HCT116 (cell line): ENCODE results near the gene ADGRV1. TPM values are rescaled to one million over a fixed set of nuclear protein-coding genes. Genes with fewer than 3 reads are reported as not detected.

Experiments used
- ATAC-seq: fragments of 200-7000 bp; cut with Tn5 transposase; 2 replicates; pipeline ENCODE4 v1.9.1; 2020; ENCODE audit warnings: mild to moderate bottlenecking, moderate library complexity
- BruUV-seq: library from RNA; stranded (reverse); fragments of 400-500 nt; replicated peaks from 2 replicates; lab custom pipeline; 2021; lab: Mats Ljungman, UMichigan
- CTCF ChIA-PET: fragments of 300-600 bp; sonication (Branson Sonifier 250); formaldehyde crosslinking; loops from one replicate; lab custom pipeline; 2021; ENCODE audit warnings: antibody characterized with exemption; lab: Charles Lee
- POLR2A ChIA-PET: fragments of 300-600, 350-600 bp; sonication (Branson Sonifier 250); formaldehyde crosslinking; loops from one replicate; lab custom pipeline; 2021; ENCODE audit warnings: antibody characterized with exemption; lab: Charles Lee
- RAD21 ChIA-PET, 2 experiments: fragments of 300-600 bp; sonication (Branson Sonifier 250); formaldehyde crosslinking; loops; one replicate each; lab custom pipeline; 2023; ENCODE audit warnings: low total read pairs in 2 of 2; ENCODE audit not compliant: uncharacterized antibody in 2 of 2, unreplicated experiment in 2 of 2, low non-redundant PET in 1 of 2; lab: Charles Lee
- DNase-seq: peaks from one replicate; pipeline ENCODE4 v3.0.0-alpha.2; 2010; ENCODE audit warnings: low read depth, low spot score
- H2AFZ ChIP-seq: fragments of 200-600 bp; shearing (Covaris generic), sonication (generic); 2 replicates; pipeline ENCODE4 v1.6.1; 2017; ENCODE audit warnings: low read depth, mixed run types, mixed read lengths, antibody characterized with exemption, low read length; ENCODE audit not compliant: poor library complexity, severe bottlenecking
- H3K27ac ChIP-seq: 2 replicates; pipeline ENCODE4 v1.5.1; 2012; ENCODE audit warnings: low read depth, low read length
- H3K27me3 ChIP-seq: fragments of 200-600 bp; sonication (generic); 2 replicates; pipeline ENCODE4 v1.6.1; 2016; ENCODE audit warnings: mixed run types, low read length, mixed read lengths; ENCODE audit not compliant: insufficient read depth
- H3K36me3 ChIP-seq, 2 experiments: fragments of 200-500 bp in 1 of 2; fragments of 200-600 bp in 1 of 2; sonication (Bioruptor generic) in 1 of 2; sonication (generic) in 1 of 2; 2 replicates each; pipeline versions ENCODE4 v1.5.1 to v1.6.1; 2014 to 2016; ENCODE audit warnings: low read length in 2 of 2, inconsistent platforms in 1 of 2, mixed read lengths in 1 of 2, mixed run types in 1 of 2; ENCODE audit not compliant: insufficient read depth in 2 of 2, control insufficient read depth in 1 of 2
- H3K4me1 ChIP-seq, 2 experiments: fragments of 200-600 bp in 1 of 2; sonication (generic) in 1 of 2; 2 replicates each; pipeline versions ENCODE4 v1.5.1 to v1.6.1; 2012 to 2017; ENCODE audit warnings: low read length in 2 of 2, inconsistent platforms in 1 of 2, mild to moderate bottlenecking in 1 of 2, mixed read lengths in 1 of 2, mixed run types in 1 of 2, moderate library complexity in 1 of 2; ENCODE audit not compliant: insufficient read depth in 2 of 2, control insufficient read depth in 1 of 2
- H3K4me2 ChIP-seq: fragments of 200-600 bp; sonication (generic); 2 replicates; pipeline ENCODE4 v1.6.1; 2017; ENCODE audit warnings: mixed run types, low read length, mixed read lengths
- H3K4me3 ChIP-seq, 2 experiments: fragments of 200-600 bp in 1 of 2; sonication (generic) in 1 of 2; replicated peaks in 1 of 2; 2 replicates each; pipeline ENCODE4 v1.5.1; 2011 to 2016; ENCODE audit warnings: low read length in 2 of 2, control low read depth in 1 of 2, low read depth in 1 of 2, mild to moderate bottlenecking in 1 of 2, mixed read lengths in 1 of 2, mixed run types in 1 of 2
- H3K79me2 ChIP-seq: fragments of 200-600 bp; sonication (generic); 2 replicates; pipeline ENCODE4 v1.6.1; 2017; ENCODE audit warnings: mild to moderate bottlenecking, mixed run types, low read length, moderate library complexity, mixed read lengths; ENCODE audit not compliant: insufficient read depth
- H3K9ac ChIP-seq: fragments of 200-600 bp; sonication (generic); 2 replicates; pipeline ENCODE4 v1.6.1; 2016; ENCODE audit warnings: low read length, mixed read lengths
- H3K9me2 ChIP-seq: fragments of 200-600 bp; sonication (generic), shearing (Covaris generic); 2 replicates; pipeline ENCODE4 v1.6.1; 2017; ENCODE audit warnings: mixed run types, mild to moderate bottlenecking, moderate library complexity; ENCODE audit not compliant: insufficient read depth
- H3K9me3 ChIP-seq, 2 experiments: fragments of 200-500 bp in 1 of 2; fragments of 200-600 bp in 1 of 2; sonication (Bioruptor generic) in 1 of 2; sonication (generic) in 1 of 2; 2 replicates each; pipeline ENCODE4 v1.6.1; 2014 to 2017; ENCODE audit warnings: low read length in 2 of 2, mixed read lengths in 2 of 2, inconsistent platforms in 1 of 2, low read depth in 1 of 2, mild to moderate bottlenecking in 1 of 2, mixed run types in 1 of 2, moderate library complexity in 1 of 2; ENCODE audit not compliant: control insufficient read depth in 1 of 2, insufficient read depth in 1 of 2
- H4K20me1 ChIP-seq: fragments of 200-600 bp; sonication (generic), shearing (Covaris generic); 2 replicates; pipeline ENCODE4 v1.6.1; 2017; ENCODE audit warnings: mixed run types, mild to moderate bottlenecking, moderate library complexity; ENCODE audit not compliant: insufficient read depth
- ATF3 ChIP-seq: IDR thresholded peaks from 2 replicates; pipeline ENCODE4 v1.6.1; 2012
- CBX3 ChIP-seq: IDR thresholded peaks from 2 replicates; pipeline ENCODE4 v1.6.1; 2012; ENCODE audit warnings: low read depth
- CEBPB ChIP-seq: IDR thresholded peaks from 2 replicates; pipeline ENCODE4 v1.6.1; 2012; ENCODE audit warnings: low read depth
- EGR1 ChIP-seq: IDR thresholded peaks from 2 replicates; pipeline ENCODE4 v1.6.1; 2012; ENCODE audit warnings: low read depth
- FOSL1 ChIP-seq: IDR thresholded peaks from 2 replicates; pipeline ENCODE4 v1.6.1; 2012; ENCODE audit warnings: low read depth
- JUND ChIP-seq: IDR thresholded peaks from 2 replicates; pipeline ENCODE4 v1.6.1; 2012
- MAX ChIP-seq: IDR thresholded peaks from 2 replicates; pipeline ENCODE4 v1.6.1; 2012
- POLR2A ChIP-seq: IDR thresholded peaks from 2 replicates; pipeline ENCODE4 v1.7.0; 2011; ENCODE audit warnings: borderline replicate concordance; ENCODE audit not compliant: insufficient read depth, insufficient read length; ENCODE audit errors: extremely low read depth
- POLR2AphosphoS5 ChIP-seq: IDR thresholded peaks from 2 replicates; pipeline ENCODE4 v1.6.1; 2011; ENCODE audit warnings: mild to moderate bottlenecking, low read depth, low read length, moderate library complexity
- SIN3A ChIP-seq: IDR thresholded peaks from 2 replicates; pipeline ENCODE4 v1.6.1; 2012; ENCODE audit warnings: low read depth
- SP1 ChIP-seq: IDR thresholded peaks from 2 replicates; pipeline ENCODE4 v1.6.1; 2012; ENCODE audit warnings: low read depth
- YY1 ChIP-seq: IDR thresholded peaks from 2 replicates; pipeline ENCODE4 v1.6.1; 2011; ENCODE audit warnings: low read length, low read depth, moderate library complexity, mild to moderate bottlenecking; ENCODE audit not compliant: insufficient replicate concordance; ENCODE audit errors: extremely low read depth
- ZNF274 ChIP-seq: fragments of 200-500 bp; sonication (Bioruptor generic); IDR thresholded peaks from 2 replicates; pipeline ENCODE4 v1.6.1; 2014; ENCODE audit warnings: mild to moderate bottlenecking, low read depth, low read length, inconsistent platforms
- intact Hi-C: fragments of 100-400 bp; cut with micrococcal nuclease; formaldehyde crosslinking; loops from 2 replicates; pipeline ENCODE4 v1.10.0; 2022
- total RNA-seq: library from RNA; stranded (reverse); gene quantifications from one replicate; pipeline ENCODE4 v1.2.1, GENCODE V29; 2021; ENCODE audit not compliant: unreplicated experiment
- TF ChIP-seq, protein P1 (sequence below): IDR thresholded peaks from 2 replicates; pipeline ENCODE4 v1.6.1; 2011; ENCODE audit warnings: mild to moderate bottlenecking, low read length, moderate library complexity; ENCODE audit not compliant: insufficient replicate concordance; ENCODE audit errors: extremely low read depth

The ADGRV1 gene
- total RNA-seq, 1 experiment from 2014 or later: 6.0 TPM

DNA sequence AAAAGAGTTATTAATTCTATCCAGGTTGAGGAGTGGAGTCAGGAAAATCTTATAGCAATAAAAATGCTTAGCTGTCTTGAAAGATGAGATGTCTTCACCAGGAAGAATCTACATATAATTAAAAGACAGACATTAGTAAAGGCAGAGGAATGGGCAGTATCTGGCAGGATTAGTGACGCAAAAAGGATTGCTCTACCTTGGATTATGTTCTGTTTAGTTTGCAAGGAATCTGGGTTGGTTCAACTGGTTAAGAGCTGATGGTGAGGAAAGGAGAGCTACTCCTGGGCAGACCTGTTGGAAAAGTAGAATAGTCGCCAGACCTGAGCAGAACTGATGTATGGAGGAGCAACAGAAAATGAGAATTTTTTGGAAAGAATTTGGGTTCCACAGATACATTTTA is 318.5 kb downstream of the ADGRV1 start:
- CTCF ChIA-PET: interaction anchor here (0.8 kb wide), 1 partner anchor 11 kb away, joined by 3 read pairs; no protein-coding TSS in a partner anchor
- H3K9me3 ChIP-seq: no peaks in the 10 kb centered on the region
- DNase-seq (no peak), ATAC-seq (no peak)
- H3K4me3 ChIP-seq: no peak overlapping the region
- POLR2A ChIA-PET: no interaction called here
- no peak overlapping the region for H3K4me2 ChIP-seq
- H3K79me2 ChIP-seq: no peaks in the 10 kb centered on the region
- H3K27ac ChIP-seq: no peak overlapping the region
- no peaks in the 10 kb centered on the region for H3K9me2 ChIP-seq
- RAD21 ChIA-PET: no interaction called here
- H2AFZ ChIP-seq: no peak overlapping the region
- H4K20me1 ChIP-seq: no peaks in the 10 kb centered on the region
- intact Hi-C loops: no loop called here
- no TSS peak for BruUV-seq
- no peak for TF ChIP-seq YY1
- TF ChIP-seq ATF3: no peak
- no peak for TF ChIP-seq CEBPB
- TF ChIP-seq JUND: no peak
- no peak for TF ChIP-seq POLR2A
- H3K27me3 ChIP-seq: no peaks in the 10 kb centered on the region
- H3K36me3 ChIP-seq: no peaks in the 10 kb centered on the region
- H3K4me1 ChIP-seq: peaks cover 0 to 6% of the 10 kb centered on the region in 2 experiments; a peak in 1 of 4 replicates
- H3K9ac ChIP-seq: no peak overlapping the region

DNA sequence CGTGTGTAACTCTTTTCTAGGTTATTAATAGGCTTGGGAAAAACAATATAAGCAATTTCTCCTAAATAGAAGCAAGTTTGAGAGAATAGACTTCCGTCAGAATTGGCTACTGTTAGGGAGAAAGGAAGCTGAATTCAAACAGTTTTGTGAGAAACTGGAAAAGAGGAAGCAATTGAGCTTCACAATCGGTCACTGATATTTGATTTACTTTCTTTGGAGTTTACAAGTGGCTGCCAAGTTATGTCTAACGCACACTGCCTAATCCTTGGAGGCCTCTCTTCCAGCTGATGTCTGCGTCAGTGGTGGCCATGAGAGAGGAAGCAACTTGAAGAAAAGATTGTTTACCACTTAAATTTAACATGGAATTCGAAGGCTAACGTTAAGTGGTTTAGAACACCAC is 319.5 kb downstream of the ADGRV1 start:
- CTCF ChIA-PET: no interaction called here
- Histone ChIP-seq H3K9me3 (no peaks in the 10 kb centered on the region), H3K9ac (no peak overlapping the region), H3K4me3 (no peak overlapping the region), H3K79me2 (no peaks in the 10 kb centered on the region), H3K9me2 (no peaks in the 10 kb centered on the region), H3K36me3 (no peaks in the 10 kb centered on the region), H3K27me3 (no peaks in the 10 kb centered on the region), H3K4me2 (no peak overlapping the region), H2AFZ (no peak overlapping the region), H3K27ac (no peak overlapping the region), H4K20me1 (no peaks in the 10 kb centered on the region), H3K4me1 (peaks cover 0 to 6% of the 10 kb centered on the region in 2 experiments; a peak in 1 of 4 replicates)
- RAD21 ChIA-PET: no interaction called here
- no peak for ATAC-seq
- intact Hi-C loops: no loop called here
- no peak for DNase-seq
- TF ChIP-seq FOSL1 (no peak), SP1 (no peak), MAX (no peak), POLR2AphosphoS5 (no peak), CBX3 (no peak), EGR1 (no peak), ZNF274 (no peak), SIN3A (no peak)
- TF ChIP-seq, protein P1, sequence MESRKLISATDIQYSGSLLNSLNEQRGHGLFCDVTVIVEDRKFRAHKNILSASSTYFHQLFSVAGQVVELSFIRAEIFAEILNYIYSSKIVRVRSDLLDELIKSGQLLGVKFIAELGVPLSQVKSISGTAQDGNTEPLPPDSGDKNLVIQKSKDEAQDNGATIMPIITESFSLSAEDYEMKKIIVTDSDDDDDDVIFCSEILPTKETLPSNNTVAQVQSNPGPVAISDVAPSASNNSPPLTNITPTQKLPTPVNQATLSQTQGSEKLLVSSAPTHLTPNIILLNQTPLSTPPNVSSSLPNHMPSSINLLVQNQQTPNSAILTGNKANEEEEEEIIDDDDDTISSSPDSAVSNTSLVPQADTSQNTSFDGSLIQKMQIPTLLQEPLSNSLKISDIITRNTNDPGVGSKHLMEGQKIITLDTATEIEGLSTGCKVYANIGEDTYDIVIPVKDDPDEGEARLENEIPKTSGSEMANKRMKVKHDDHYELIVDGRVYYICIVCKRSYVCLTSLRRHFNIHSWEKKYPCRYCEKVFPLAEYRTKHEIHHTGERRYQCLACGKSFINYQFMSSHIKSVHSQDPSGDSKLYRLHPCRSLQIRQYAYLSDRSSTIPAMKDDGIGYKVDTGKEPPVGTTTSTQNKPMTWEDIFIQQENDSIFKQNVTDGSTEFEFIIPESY: no peak
- POLR2A ChIA-PET: no interaction called here
- no TSS peak for BruUV-seq
